Caco-2 (cell line): ENCODE results near the gene GRM2. TPM values are rescaled to one million over a fixed set of nuclear protein-coding genes. Genes with fewer than 3 reads are reported as not detected.

Source experiments
- BruUV-seq: library from RNA; stranded (reverse); fragments of 400-500 nt; replicated peaks from 2 replicates; lab custom pipeline; 2021; lab: Mats Ljungman, UMichigan
- CTCF ChIA-PET: fragments of 300-600 bp; sonication (Branson Sonifier 250); formaldehyde crosslinking; loops from one replicate; lab custom pipeline; 2022; ENCODE audit warnings: antibody characterized with exemption; lab: Charles Lee
- POLR2A ChIA-PET: fragments of 300-600 bp; sonication (Branson Sonifier 250); formaldehyde crosslinking; loops from one replicate; lab custom pipeline; 2022; ENCODE audit warnings: antibody characterized with exemption; lab: Charles Lee
- DNase-seq, 2 experiments: peaks; one replicate each; pipeline versions ENCODE4 v3.0.0 to v3.0.0-alpha.2; 2020 to 2022
- H3K27me3 ChIP-seq: replicated peaks from 2 replicates; pipeline ENCODE4 v1.6.0; 2011; ENCODE audit warnings: low read length; ENCODE audit not compliant: control insufficient read depth, insufficient read depth
- H3K36me3 ChIP-seq: 2 replicates; pipeline ENCODE4 v1.5.1; 2011; ENCODE audit warnings: low read length; ENCODE audit not compliant: control insufficient read depth, insufficient read depth
- H3K4me1 ChIP-seq: fragments of 250-450 bp; sonication (Bioruptor Pico); 2 replicates; pipeline ENCODE4 v1.5.1; 2020; ENCODE audit warnings: mild to moderate bottlenecking
- H3K4me3 ChIP-seq: 2 replicates; pipeline ENCODE4 v1.5.1; 2011; ENCODE audit warnings: low read depth, mild to moderate bottlenecking, control low read depth, low read length
- H3K9me3 ChIP-seq: fragments of 250-450 bp; sonication (Bioruptor Pico); 2 replicates; pipeline ENCODE4 v1.5.1; 2020; ENCODE audit warnings: mild to moderate bottlenecking, moderate library complexity
- H3K27ac Mint-ChIP-seq: one replicate; pipeline ENCODE4 v1.8.0; 2022; ENCODE audit warnings: mixed read lengths; ENCODE audit not compliant: unreplicated experiment
- H3K27me3 Mint-ChIP-seq: one replicate; pipeline ENCODE4 v1.8.0; 2022; ENCODE audit warnings: mixed read lengths; ENCODE audit not compliant: insufficient read depth, unreplicated experiment
- H3K36me3 Mint-ChIP-seq: one replicate; pipeline ENCODE4 v1.8.0; 2022; ENCODE audit warnings: mild to moderate bottlenecking, mixed read lengths; ENCODE audit not compliant: insufficient read depth, unreplicated experiment
- H3K4me1 Mint-ChIP-seq: one replicate; pipeline ENCODE4 v1.8.0; 2022; ENCODE audit warnings: low read depth, mixed read lengths; ENCODE audit not compliant: unreplicated experiment
- H3K4me3 Mint-ChIP-seq: one replicate; pipeline ENCODE4 v1.8.0; 2022; ENCODE audit warnings: mild to moderate bottlenecking, moderate library complexity, mixed read lengths; ENCODE audit not compliant: unreplicated experiment
- H3K9me3 Mint-ChIP-seq: one replicate; pipeline ENCODE4 v1.8.0; 2022; ENCODE audit warnings: mixed read lengths; ENCODE audit not compliant: unreplicated experiment
- CTCF ChIP-seq, 2 experiments: fragments of 200-600 bp in 1 of 2; IDR thresholded peaks; 1 replicate in 1 of 2; 2 replicates in 1 of 2; pipeline versions ENCODE4 v1.5.1 to v1.8.0; 2011 to 2022; ENCODE audit warnings: antibody characterized with exemption in 1 of 2, control low read depth in 1 of 2, inconsistent platforms in 1 of 2, low read depth in 1 of 2, low read length in 1 of 2, mild to moderate bottlenecking in 1 of 2, moderate library complexity in 1 of 2; ENCODE audit not compliant: insufficient read depth in 1 of 2, severe bottlenecking in 1 of 2, unreplicated experiment in 1 of 2
- intact Hi-C: fragments of 100-400 bp; cut with micrococcal nuclease; formaldehyde crosslinking; loops from one replicate; pipeline ENCODE4 v1.10.0; 2022; ENCODE audit not compliant: unreplicated experiment
- total RNA-seq: library from RNA; stranded (reverse); gene quantifications from 2 replicates; pipeline ENCODE4 v1.2.3, GENCODE V29; 2022

Gene GRM2
- total RNA-seq, 1 experiment from 2014 or later, result 0.14 TPM

DNA sequence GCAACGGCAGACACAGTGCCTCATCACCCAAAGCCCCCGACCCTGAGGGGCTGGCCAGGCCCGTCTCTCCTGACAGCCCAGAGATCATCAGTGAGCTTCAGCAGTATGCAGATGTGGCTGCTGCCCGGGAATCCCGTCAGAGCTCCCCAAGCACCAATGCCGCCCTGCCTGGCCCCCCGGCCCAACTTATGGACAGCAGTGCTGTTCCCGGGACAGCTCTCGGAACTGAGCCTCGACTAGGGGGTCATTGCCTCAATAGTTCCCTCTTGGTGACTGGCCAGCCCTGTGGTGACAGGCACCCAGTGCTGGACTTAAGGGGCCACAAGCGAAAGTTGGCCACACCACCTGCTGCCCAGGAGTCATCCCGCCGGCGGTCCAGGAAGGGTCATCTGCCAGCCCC is 44.4 kb upstream of the GRM2 start:
- H3K27me3 ChIP-seq, result no peaks in the 10 kb centered on the region
- POLR2A ChIA-PET, result no interaction called here

DNA sequence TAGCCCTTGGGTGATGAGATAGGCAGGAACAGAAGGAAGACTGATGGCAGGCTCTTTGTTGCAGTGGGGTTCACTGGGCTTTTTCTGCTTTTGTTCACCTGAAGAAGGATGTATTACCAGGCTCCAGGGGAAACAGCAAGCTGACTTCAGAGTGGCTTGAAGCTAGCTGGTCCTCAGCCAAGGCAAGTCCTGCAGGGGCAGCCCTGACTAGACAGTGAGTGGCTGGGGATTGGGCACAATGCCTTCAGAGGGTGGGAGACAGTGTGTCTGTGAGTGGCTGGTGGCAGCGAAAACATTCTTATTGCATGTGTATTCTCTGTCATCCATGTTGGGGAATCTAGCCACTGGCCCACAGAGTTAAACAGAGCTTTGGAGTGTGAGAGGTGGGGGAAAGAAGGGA is 38.1 kb upstream of the GRM2 start:
- Histone ChIP-seq H3K27me3 (no peaks in the 10 kb centered on the region), H3K36me3 (0 out of 2 replicates have a peak, but pooled peaks cover 1% of the 10 kb centered on the region), H3K4me3 (no peak overlapping the region), H3K4me1 (no peaks in the 10 kb centered on the region), H3K9me3 (no peaks in the 10 kb centered on the region)
- POLR2A ChIA-PET, result interaction anchor here (0.6 to 1.6 kb wide), 2 partner anchors 169 to 284 kb away, joined by 4 to 5 read pairs; partner anchors contain the start of genes DCAF1 and MANF
- no TSS peak for BruUV-seq
- no peak for TF ChIP-seq CTCF (IDR thresholded peaks at IDR 0.05; ENCODE audit: insufficient read depth in 1 of 2, low read depth in 1 of 2, low read length in 1 of 2, severe bottlenecking in 1 of 2, unreplicated experiment in 1 of 2)
- intact Hi-C loops, result loop anchor here (1.0 kb wide), 4 partner anchors 14 to 166 kb away; no protein-coding TSS in a partner anchor
- Mint-ChIP-seq H3K36me3 (peaks cover 53% of the 10 kb centered on the region), H3K9me3 (no peaks in the 10 kb centered on the region), H3K27ac (no peak overlapping the region), H3K4me1 (peaks cover 32% of the 10 kb centered on the region), H3K4me3 (no peak overlapping the region), H3K27me3 (no peaks in the 10 kb centered on the region)
- CTCF ChIA-PET, result interaction anchor here (0.6 to 2.3 kb wide), 6 partner anchors 13 to 169 kb away, joined by 3 to 26 read pairs (median 10); partner anchors contain the start of gene DCAF1
- DNase-seq, result no peak

More for the DNA sequence above, 44.4 kb upstream of the GRM2 start:
- BruUV-seq, result no TSS peak
- DNase-seq, result no peak
- no peaks in the 10 kb centered on the region for H3K4me1 ChIP-seq
- Mint-ChIP-seq H3K4me1 (no peaks in the 10 kb centered on the region), H3K27me3 (no peaks in the 10 kb centered on the region), H3K27ac (no peak overlapping the region), H3K4me3 (no peak overlapping the region), H3K36me3 (peaks cover 67% of the 10 kb centered on the region), H3K9me3 (no peaks in the 10 kb centered on the region)
- 0 out of 2 replicates have a peak, but pooled peaks cover 1% of the 10 kb centered on the region for H3K36me3 ChIP-seq
- no peak overlapping the region for H3K4me3 ChIP-seq
- TF ChIP-seq CTCF (IDR thresholded peaks at IDR 0.05; ENCODE audit: insufficient read depth in 1 of 2, low read depth in 1 of 2, low read length in 1 of 2, severe bottlenecking in 1 of 2, unreplicated experiment in 1 of 2), result no peak
- intact Hi-C loops, result no loop called here
- CTCF ChIA-PET, result interaction anchor here (0.7 kb wide), 1 partner anchor 27 kb away, joined by 3 read pairs; no protein-coding TSS in a partner anchor
- no peaks in the 10 kb centered on the region for H3K9me3 ChIP-seq

DNA sequence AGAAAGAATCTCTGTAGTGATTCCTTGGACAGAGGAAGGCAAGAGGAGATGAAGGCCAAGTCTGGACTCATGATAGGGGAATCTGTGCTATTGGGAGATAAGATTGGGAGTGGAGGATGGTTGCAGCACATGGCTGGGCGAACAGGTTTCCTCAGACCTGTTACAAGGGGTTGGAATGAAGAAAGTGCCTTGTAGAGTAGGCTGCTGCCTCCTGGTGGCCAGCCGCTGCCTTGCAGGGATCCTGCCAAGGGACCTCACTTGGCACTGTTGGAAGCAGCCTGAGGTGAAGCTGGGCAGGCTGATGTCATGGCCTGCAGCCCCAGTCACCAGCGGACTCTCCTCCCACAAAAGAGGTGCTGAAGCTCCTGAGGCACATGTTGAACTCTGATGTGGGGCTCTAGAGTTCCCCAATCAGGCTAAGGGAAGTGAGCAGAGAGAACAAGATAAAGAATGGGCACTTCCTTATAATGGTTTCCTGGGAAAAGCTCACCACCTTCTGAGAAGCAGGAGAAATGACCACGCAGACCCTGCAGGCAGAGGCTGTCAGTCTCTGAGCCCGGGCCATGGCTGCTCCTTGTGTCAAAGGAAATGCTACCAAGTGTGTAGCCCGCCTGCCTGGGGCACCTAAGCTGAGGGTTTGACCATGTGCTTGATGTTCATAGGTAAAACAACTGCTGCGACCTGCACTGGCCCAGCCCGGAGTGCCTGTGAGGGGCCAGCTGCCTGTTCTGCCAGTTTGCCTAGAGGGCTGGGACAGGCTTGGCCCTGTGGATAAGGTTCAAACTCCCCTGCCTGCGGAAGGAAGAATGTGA is 37.4 kb upstream of the GRM2 start:
- ChIA-PET POLR2A (interaction anchor here (0.6 to 1.6 kb wide), 2 partner anchors 169 to 284 kb away, joined by 4 to 5 read pairs; partner anchors contain the start of genes DCAF1 and MANF), CTCF (interaction anchor here (0.6 to 2.3 kb wide), 7 partner anchors 13 to 170 kb away, joined by 3 to 26 read pairs (median 7); partner anchors contain the start of gene DCAF1)
- H3K27ac Mint-ChIP-seq, result peak overlapping the region; percentile 12
- Histone ChIP-seq H3K27me3 (no peaks in the 10 kb centered on the region), H3K4me3 (no peak overlapping the region), H3K4me1 (no peaks in the 10 kb centered on the region), H3K9me3 (no peaks in the 10 kb centered on the region), H3K36me3 (0 out of 2 replicates have a peak, but pooled peaks cover 1% of the 10 kb centered on the region)
- peak; percentile 86 to 96 for TF ChIP-seq CTCF (IDR thresholded peaks at IDR 0.05; ENCODE audit: insufficient read depth in 1 of 2, low read depth in 1 of 2, low read length in 1 of 2, severe bottlenecking in 1 of 2, unreplicated experiment in 1 of 2)
- peaks cover 32% of the 10 kb centered on the region for H3K4me1 Mint-ChIP-seq
- H3K27me3 Mint-ChIP-seq, result no peaks in the 10 kb centered on the region
- H3K9me3 Mint-ChIP-seq, result no peaks in the 10 kb centered on the region
- DNase-seq, result peak; percentile 88 to 91
- peaks cover 47% of the 10 kb centered on the region for H3K36me3 Mint-ChIP-seq
- peak overlapping the region; percentile 94 for H3K4me3 Mint-ChIP-seq
- no TSS peak for BruUV-seq
- intact Hi-C loops, result loop anchor here (1.0 kb wide), 4 partner anchors 13 to 167 kb away; no protein-coding TSS in a partner anchor
